Measurements from ENCODE around the gene CACNA1I.

CACNA1I gene

GRCh38 chr22:39568278-39568981 is 2.1 kb upstream of the CACNA1I start:
- no peak for DNase-seq

- DNase-seq: no peak
These were observed 1.5 kb upstream of the CACNA1I start for GRCh38 chr22:39569066-39569465.

- DNase-seq: no peak
These were observed 327 bp upstream of the CACNA1I start for GRCh38 chr22:39570226-39570625.

GRCh38 chr22:39571538-39571937 is 985 bp downstream of the CACNA1I start:
- no peak for DNase-seq

GRCh38 chr22:39574779-39575551 is 4.4 kb downstream of the CACNA1I start:
- DNase-seq: no peak

- DNase-seq: no peak
These were observed 4.9 kb downstream of the CACNA1I start for GRCh38 chr22:39575552-39575825.

GRCh38 chr22:39576027-39576426 is 5.5 kb downstream of the CACNA1I start:
- DNase-seq: no peak

GRCh38 chr22:39577366-39577765 is 6.8 kb downstream of the CACNA1I start:
- no peak for DNase-seq

GRCh38 chr22:39577900-39578299 is 7.3 kb downstream of the CACNA1I start:
- no peak for DNase-seq

GRCh38 chr22:39580006-39580441 is 9.5 kb downstream of the CACNA1I start:
- DNase-seq: no peak

GRCh38 chr22:39580795-39581194 is 10.2 kb downstream of the CACNA1I start:
- DNase-seq: no peak

GRCh38 chr22:39581303-39581702 is 10.8 kb downstream of the CACNA1I start:
- no peak for DNase-seq

- DNase-seq: no peak
These were observed 12.6 kb downstream of the CACNA1I start for GRCh38 chr22:39583066-39583667.

- DNase-seq: no peak
These were observed 19.3 kb downstream of the CACNA1I start for GRCh38 chr22:39589875-39590274.

GRCh38 chr22:39592081-39593065 is 21.8 kb downstream of the CACNA1I start:
- DNase-seq: no peak

- no peak for DNase-seq
These were observed 22.7 kb downstream of the CACNA1I start for GRCh38 chr22:39593066-39593930.

- no peak for DNase-seq
These were observed 23.4 kb downstream of the CACNA1I start for GRCh38 chr22:39593931-39594285.

- no peak for DNase-seq
These were observed 23.9 kb downstream of the CACNA1I start for GRCh38 chr22:39594411-39594810.

GRCh38 chr22:39595622-39596172 is 25.1 kb downstream of the CACNA1I start:
- no peak for DNase-seq

GRCh38 chr22:39596601-39597000 is 26.0 kb downstream of the CACNA1I start:
- no peak for DNase-seq

- DNase-seq: no peak
These were observed 26.8 kb downstream of the CACNA1I start for GRCh38 chr22:39597236-39597869.

All from inflammatory macrophage treated with lipopolysaccharide for 4 hours (primary cell).